ENCODE data around the gene LIN28A.

LIN28A gene

GRCh38 chr1:26403656-26404055 lies 7.0 kb upstream of the LIN28A start:
- in situ Hi-C loops (cut with MboI; ENCODE audit: low pct_unique_long_range_greater_than_20kb, low sequenced_read_pairs, unreplicated experiment), result no loop called here

GRCh38 chr1:26404641-26405040 lies 6.0 kb upstream of the LIN28A start:
- DNase-seq (ENCODE audit: low spot score), result no peak
- in situ Hi-C loops (cut with MboI; ENCODE audit: low pct_unique_long_range_greater_than_20kb, low sequenced_read_pairs, unreplicated experiment), result no loop called here
- no peak for TF ChIP-seq CTCF (IDR thresholded peaks at IDR 0.05; ENCODE audit: extremely low read depth, insufficient read depth, missing control alignments)

More at GRCh38 chr1:26403656-26404055, 7.0 kb upstream of the LIN28A start:
- TF ChIP-seq CTCF (IDR thresholded peaks at IDR 0.05; ENCODE audit: extremely low read depth, insufficient read depth, missing control alignments), result no peak
- DNase-seq (ENCODE audit: low spot score), result no peak

GRCh38 chr1:26405281-26405915 lies 5.2 kb upstream of the LIN28A start:
- DNase-seq (ENCODE audit: low spot score), result no peak
- in situ Hi-C loops (cut with MboI; ENCODE audit: low pct_unique_long_range_greater_than_20kb, low sequenced_read_pairs, unreplicated experiment), result no loop called here
- TF ChIP-seq CTCF (IDR thresholded peaks at IDR 0.05; ENCODE audit: extremely low read depth, insufficient read depth, missing control alignments), result no peak

GRCh38 chr1:26408604-26409003 lies 2.0 kb upstream of the LIN28A start:
- in situ Hi-C loops (cut with MboI; ENCODE audit: low pct_unique_long_range_greater_than_20kb, low sequenced_read_pairs, unreplicated experiment), result no loop called here
- TF ChIP-seq CTCF (IDR thresholded peaks at IDR 0.05; ENCODE audit: extremely low read depth, insufficient read depth, missing control alignments), result no peak
- peak; percentile 81 for DNase-seq (ENCODE audit: low spot score)

- DNase-seq (ENCODE audit: low spot score), result no peak
- TF ChIP-seq CTCF (IDR thresholded peaks at IDR 0.05; ENCODE audit: extremely low read depth, insufficient read depth, missing control alignments), result no peak
- in situ Hi-C loops (cut with MboI; ENCODE audit: low pct_unique_long_range_greater_than_20kb, low sequenced_read_pairs, unreplicated experiment), result no loop called here
Observed at GRCh38 chr1:26409191-26409807, 1.3 kb upstream of the LIN28A start.

- TF ChIP-seq CTCF (IDR thresholded peaks at IDR 0.05; ENCODE audit: extremely low read depth, insufficient read depth, missing control alignments), result no peak
- DNase-seq (ENCODE audit: low spot score), result no peak
- in situ Hi-C loops (cut with MboI; ENCODE audit: low pct_unique_long_range_greater_than_20kb, low sequenced_read_pairs, unreplicated experiment), result no loop called here
Observed at GRCh38 chr1:26411624-26412074, 1.0 kb downstream of the LIN28A start.
